Activated T-helper 17 cell treated with anti-CD3 and anti-CD28 coated beads, Interleukin-2, amount 50 U/mL, for 72 hours (primary cell): Measurements from ENCODE around the gene CHTOP. TPM values are rescaled to one million over a fixed set of nuclear protein-coding genes. Genes with fewer than 3 reads are reported as not detected.
A peak's percentile ranks its signal among the peaks of the same experiment; 100 is the strongest.
"Not testable (repeated sequence)": the region's sequence is repeated elsewhere in the genome, so short reads cannot be mapped to it uniquely, and the experiment has no call there.

ENCODE experiments used
- ATAC-seq: fragments of 150-1000 bp; cut with Tn5 transposase; replicated peaks from 2 replicates; pipeline ENCODE4 v1.10.0; 2021; ENCODE audit warnings: mild to moderate bottlenecking, moderate library complexity
- H3K27ac Mint-ChIP-seq: one replicate; pipeline ENCODE4 v1.8.0; 2022; ENCODE audit warnings: mixed read lengths
- H3K27me3 Mint-ChIP-seq: one replicate; pipeline ENCODE4 v1.8.0; 2022; ENCODE audit warnings: mixed read lengths
- H3K36me3 Mint-ChIP-seq: one replicate; pipeline ENCODE4 v1.8.0; 2022; ENCODE audit warnings: low read depth, mild to moderate bottlenecking, mixed read lengths
- H3K4me1 Mint-ChIP-seq: one replicate; pipeline ENCODE4 v1.8.0; 2022; ENCODE audit warnings: mixed read lengths
- H3K4me3 Mint-ChIP-seq: one replicate; pipeline ENCODE4 v1.8.0; 2022; ENCODE audit warnings: mild to moderate bottlenecking, mixed read lengths
- H3K9me3 Mint-ChIP-seq: one replicate; pipeline ENCODE4 v1.8.0; 2022; ENCODE audit warnings: mixed read lengths
- total RNA-seq, 2 donors: library from RNA; stranded (reverse); gene quantifications; one replicate each; pipeline ENCODE4 v1.2.3, GENCODE V29; 2022

The CHTOP gene
- total RNA-seq, 2 donors from 2014 or later: 70.6 to 88.6 TPM

GRCh38 chr1:153636312-153636711 is 2.4 kb downstream of the CHTOP start:
- peak overlapping the region; percentile 95 for H3K4me3 Mint-ChIP-seq
- H3K9me3 Mint-ChIP-seq: no peaks in the 10 kb centered on the region
- H3K27me3 Mint-ChIP-seq: no peaks in the 10 kb centered on the region
- peaks cover 77% of the 10 kb centered on the region for H3K36me3 Mint-ChIP-seq
- no peak overlapping the region for H3K27ac Mint-ChIP-seq
- peaks cover 27% of the 10 kb centered on the region for H3K4me1 Mint-ChIP-seq
- no peak for ATAC-seq

DNA sequence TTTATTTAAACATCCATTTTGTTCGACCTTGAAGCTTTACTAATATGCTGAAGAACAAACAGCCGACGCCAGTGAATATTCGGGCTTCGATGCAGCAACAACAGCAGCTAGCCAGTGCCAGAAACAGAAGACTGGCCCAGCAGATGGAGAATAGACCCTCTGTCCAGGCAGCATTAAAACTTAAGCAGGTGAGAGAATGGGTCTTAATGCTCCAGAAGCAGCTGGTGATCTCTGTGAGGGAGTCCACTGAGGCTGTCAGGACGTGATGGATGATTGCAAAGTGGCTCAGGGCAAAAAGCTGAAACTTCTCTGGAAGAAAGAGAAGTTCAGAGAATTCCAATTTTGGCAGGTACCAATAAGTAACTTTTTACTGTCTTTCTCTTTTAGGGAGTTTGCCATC is 4.4 kb downstream of the CHTOP start:
- peaks cover 97% of the 10 kb centered on the region for H3K36me3 Mint-ChIP-seq
- H3K27me3 Mint-ChIP-seq: no peaks in the 10 kb centered on the region
- peak overlapping the region; percentile 15 for H3K4me3 Mint-ChIP-seq
- H3K4me1 Mint-ChIP-seq: peaks cover 18% of the 10 kb centered on the region
- H3K27ac Mint-ChIP-seq: peak overlapping the region; percentile 86
- no peaks in the 10 kb centered on the region for H3K9me3 Mint-ChIP-seq
- ATAC-seq: no peak

GRCh38 chr1:153639280-153639679 is 5.4 kb downstream of the CHTOP start:
- ATAC-seq: no peak
- Mint-ChIP-seq H3K4me1 (peaks cover 24% of the 10 kb centered on the region), H3K27me3 (no peaks in the 10 kb centered on the region), H3K36me3 (peaks cover 100% of the 10 kb centered on the region), H3K9me3 (no peaks in the 10 kb centered on the region), H3K27ac (no peak overlapping the region), H3K4me3 (no peak overlapping the region)

- not testable (repeated sequence) for H3K4me3 Mint-ChIP-seq, H3K27me3 Mint-ChIP-seq, ATAC-seq, H3K9me3 Mint-ChIP-seq
- peak overlapping the region; percentile 2 for H3K27ac Mint-ChIP-seq
- H3K4me1 Mint-ChIP-seq: peaks cover 24% of the 10 kb centered on the region
- peaks cover 100% of the 10 kb centered on the region for H3K36me3 Mint-ChIP-seq
Measured at GRCh38 chr1:153640213-153640612, 6.3 kb downstream of the CHTOP start.

DNA sequence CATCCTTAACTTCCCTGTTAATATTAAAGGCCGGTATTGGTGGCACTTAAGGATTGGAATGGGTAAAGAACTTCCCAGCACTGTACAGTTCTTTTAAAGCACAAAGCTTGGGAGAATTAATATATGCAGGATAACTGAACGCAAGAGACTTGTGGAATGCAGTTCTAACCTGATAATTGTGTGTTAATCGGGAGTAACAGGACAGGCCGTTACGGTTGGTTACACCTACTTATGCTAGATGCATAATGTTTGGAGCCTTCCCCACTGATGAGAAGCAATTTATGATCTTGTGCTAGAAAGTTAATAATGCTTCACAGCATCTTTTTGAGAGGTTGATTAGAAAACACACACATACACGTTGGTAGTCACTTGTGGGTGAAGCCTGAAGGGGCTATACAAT is 7.0 kb downstream of the CHTOP start:
- Mint-ChIP-seq H3K4me3 (no peak overlapping the region), H3K9me3 (no peaks in the 10 kb centered on the region), H3K36me3 (peaks cover 100% of the 10 kb centered on the region), H3K27ac (peak overlapping the region; percentile 2), H3K4me1 (peaks cover 28% of the 10 kb centered on the region), H3K27me3 (no peaks in the 10 kb centered on the region)
- ATAC-seq: no peak

DNA sequence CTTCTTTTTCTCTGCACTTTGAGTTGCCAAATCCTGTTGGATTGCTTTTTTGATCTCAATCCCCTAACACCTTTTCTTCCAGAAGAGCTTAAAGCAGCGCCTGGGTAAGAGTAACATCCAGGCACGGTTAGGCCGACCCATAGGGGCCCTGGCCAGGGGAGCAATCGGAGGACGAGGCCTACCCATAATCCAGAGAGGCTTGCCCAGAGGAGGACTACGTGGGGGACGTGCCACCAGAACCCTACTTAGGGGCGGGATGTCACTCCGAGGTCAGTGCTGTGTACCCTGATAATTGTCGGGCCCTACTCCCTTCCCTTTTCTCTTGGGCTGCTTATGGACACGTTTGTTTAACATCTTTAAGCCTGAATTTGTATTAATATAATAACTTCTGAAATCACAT is 8.3 kb downstream of the CHTOP start:
- H3K4me1 Mint-ChIP-seq: peaks cover 22% of the 10 kb centered on the region
- H3K27me3 Mint-ChIP-seq: no peaks in the 10 kb centered on the region
- H3K4me3 Mint-ChIP-seq: no peak overlapping the region
- peak overlapping the region; percentile 33 for H3K27ac Mint-ChIP-seq
- no peak for ATAC-seq
- no peaks in the 10 kb centered on the region for H3K9me3 Mint-ChIP-seq
- peaks cover 100% of the 10 kb centered on the region for H3K36me3 Mint-ChIP-seq

- H3K27me3 Mint-ChIP-seq: no peaks in the 10 kb centered on the region
Measured at GRCh38 chr1:153643100-153643499, 9.2 kb downstream of the CHTOP start.

GRCh38 chr1:153643816-153644215 is 9.9 kb downstream of the CHTOP start:
- no peaks in the 10 kb centered on the region for H3K27me3 Mint-ChIP-seq
- no peak for ATAC-seq
- H3K36me3 Mint-ChIP-seq: peaks cover 92% of the 10 kb centered on the region
- peaks cover 21% of the 10 kb centered on the region for H3K4me1 Mint-ChIP-seq
- H3K27ac Mint-ChIP-seq: peak overlapping the region; percentile 80
- H3K9me3 Mint-ChIP-seq: no peaks in the 10 kb centered on the region
- no peak overlapping the region for H3K4me3 Mint-ChIP-seq

More at GRCh38 chr1:153643100-153643499, 9.2 kb downstream of the CHTOP start:
- Mint-ChIP-seq H3K9me3 (no peaks in the 10 kb centered on the region), H3K4me1 (peaks cover 21% of the 10 kb centered on the region), H3K4me3 (no peak overlapping the region), H3K36me3 (peaks cover 99% of the 10 kb centered on the region), H3K27ac (peak overlapping the region; percentile 80)
- ATAC-seq: no peak

DNA sequence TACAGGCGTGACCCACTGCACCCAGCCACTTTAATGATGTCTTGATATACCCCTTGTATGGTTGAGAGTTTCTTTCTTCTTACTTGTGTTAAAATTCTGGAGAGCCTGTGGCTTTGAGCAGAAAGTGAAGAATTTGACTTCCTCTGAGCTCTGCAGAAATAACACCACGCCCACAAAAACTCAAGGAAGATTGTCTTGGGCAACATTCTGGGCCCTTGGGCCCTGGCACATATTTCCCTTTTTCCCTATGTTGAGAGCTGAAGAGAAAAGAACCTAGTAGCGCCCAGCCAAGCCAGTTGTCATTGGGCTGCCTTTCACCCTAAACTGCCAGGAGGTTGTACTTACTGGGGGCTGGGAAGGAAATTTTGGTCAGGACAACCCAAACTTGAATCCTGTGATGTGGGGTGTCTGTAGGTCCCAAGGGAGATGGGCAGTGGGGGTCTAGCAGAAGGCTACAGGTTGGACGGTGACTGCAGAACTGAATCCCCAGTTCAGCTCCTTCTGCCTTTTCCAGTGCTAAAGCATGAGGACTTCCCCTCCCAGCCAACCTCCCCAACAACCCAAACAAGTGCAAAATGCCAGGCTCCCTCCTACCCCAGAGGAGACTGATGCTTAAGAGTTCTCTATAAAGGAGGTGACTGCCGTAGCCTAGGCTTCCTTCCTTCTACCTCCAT is 12.9 kb downstream of the CHTOP start:
- H3K4me3 Mint-ChIP-seq: no peak overlapping the region
- peak overlapping the region; percentile 32 for H3K27ac Mint-ChIP-seq
- H3K9me3 Mint-ChIP-seq: no peaks in the 10 kb centered on the region
- H3K4me1 Mint-ChIP-seq: peaks cover 22% of the 10 kb centered on the region
- H3K36me3 Mint-ChIP-seq: peaks cover 62% of the 10 kb centered on the region
- H3K27me3 Mint-ChIP-seq: no peaks in the 10 kb centered on the region
- ATAC-seq: no peak

DNA sequence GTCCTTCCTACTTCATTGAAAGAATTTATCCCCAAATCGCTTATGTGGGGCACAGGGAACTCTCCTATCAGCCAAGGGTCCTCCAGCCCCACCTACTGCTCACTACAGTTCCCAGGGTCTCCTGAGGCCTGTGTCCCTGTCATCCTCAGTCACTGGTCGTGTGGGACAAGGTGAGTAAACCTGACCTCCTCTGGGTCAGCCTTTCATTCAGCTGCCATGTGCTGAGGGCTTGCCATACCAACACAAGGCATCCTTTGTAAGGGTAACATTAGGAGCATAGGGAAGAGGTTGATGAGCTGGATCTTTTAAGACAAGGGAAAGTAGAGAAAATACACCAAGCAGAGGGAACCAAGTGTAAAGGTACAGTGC is 13.5 kb downstream of the CHTOP start:
- H3K27ac Mint-ChIP-seq: peak overlapping the region; percentile 32
- no peaks in the 10 kb centered on the region for H3K9me3 Mint-ChIP-seq
- peaks cover 22% of the 10 kb centered on the region for H3K4me1 Mint-ChIP-seq
- no peak overlapping the region for H3K4me3 Mint-ChIP-seq
- ATAC-seq: no peak
- peaks cover 57% of the 10 kb centered on the region for H3K36me3 Mint-ChIP-seq
- no peaks in the 10 kb centered on the region for H3K27me3 Mint-ChIP-seq

DNA sequence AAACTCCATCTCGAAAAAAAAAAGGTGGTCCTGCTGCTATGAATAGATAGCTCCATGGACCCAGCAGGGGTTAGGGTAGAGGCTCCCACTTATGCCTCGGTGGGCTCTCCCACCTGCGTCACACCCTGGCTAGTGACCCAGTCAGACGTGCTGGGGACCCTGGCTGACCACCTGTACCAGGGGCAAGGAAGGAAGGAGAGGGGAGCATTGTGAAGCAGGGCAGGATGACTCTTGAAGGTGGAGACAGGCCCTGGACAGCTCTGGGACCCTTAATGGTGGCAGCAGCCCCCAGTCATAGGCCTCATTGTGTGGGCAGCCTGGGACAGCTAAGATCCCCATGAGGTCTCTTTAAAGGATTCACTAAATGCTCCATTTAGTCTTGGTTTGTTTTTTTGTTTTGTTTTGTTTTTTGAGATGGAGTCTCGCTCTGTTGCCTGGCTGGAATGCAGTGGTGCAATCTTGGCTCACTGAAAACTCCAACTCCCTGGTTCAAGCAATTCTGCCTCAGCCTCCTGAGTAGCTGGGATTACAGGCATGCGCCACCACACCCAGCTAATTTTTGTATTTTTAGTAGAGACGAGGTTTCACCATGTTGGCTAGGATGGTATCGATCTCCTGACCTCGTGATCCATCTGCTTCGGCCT is 14.3 kb downstream of the CHTOP start:
- Mint-ChIP-seq H3K27me3 (no peaks in the 10 kb centered on the region), H3K4me1 (peaks cover 18% of the 10 kb centered on the region), H3K4me3 (no peak overlapping the region), H3K27ac (peak overlapping the region; percentile 58), H3K36me3 (peaks cover 49% of the 10 kb centered on the region), H3K9me3 (no peaks in the 10 kb centered on the region)
- no peak for ATAC-seq

- Mint-ChIP-seq H3K9me3 (no peaks in the 10 kb centered on the region), H3K27ac (peak overlapping the region; percentile 58), H3K36me3 (peaks cover 37% of the 10 kb centered on the region), H3K4me3 (no peak overlapping the region), H3K27me3 (no peaks in the 10 kb centered on the region), H3K4me1 (peaks cover 9% of the 10 kb centered on the region)
- ATAC-seq: peak; percentile 24
Measured at GRCh38 chr1:153649137-153649862, 15.4 kb downstream of the CHTOP start.

GRCh38 chr1:153649863-153650235 is 16.0 kb downstream of the CHTOP start:
- Mint-ChIP-seq H3K4me1 (peaks cover 9% of the 10 kb centered on the region), H3K4me3 (no peak overlapping the region), H3K9me3 (no peaks in the 10 kb centered on the region), H3K36me3 (peaks cover 31% of the 10 kb centered on the region), H3K27me3 (no peaks in the 10 kb centered on the region), H3K27ac (peak overlapping the region; percentile 58)
- ATAC-seq: peak; percentile 31

GRCh38 chr1:153651771-153652170 is 17.9 kb downstream of the CHTOP start:
- Mint-ChIP-seq H3K27ac (no peak overlapping the region), H3K9me3 (no peaks in the 10 kb centered on the region), H3K4me1 (peaks cover 5% of the 10 kb centered on the region), H3K36me3 (peaks cover 12% of the 10 kb centered on the region), H3K27me3 (no peaks in the 10 kb centered on the region), H3K4me3 (no peak overlapping the region)
- no peak for ATAC-seq
